GM23338 (cell line): Measurements from ENCODE around the gene APCS. TPM values are rescaled to one million over a fixed set of nuclear protein-coding genes. Genes with fewer than 3 reads are reported as not detected.

Experiments
- ATAC-seq: fragments of 200-7000 bp; cut with Tn5 transposase; 3 replicates; pipeline ENCODE4 v1.9.1; 2020
- DNase-seq: peaks from one replicate; pipeline ENCODE4 v3.0.0-alpha.2; 2015; ENCODE audit warnings: low spot score
- H2AFZ ChIP-seq: fragments of 200-600 bp; sonication (generic); 2 replicates; pipeline ENCODE4 v1.8.0; 2016; ENCODE audit warnings: antibody characterized with exemption, mild to moderate bottlenecking, moderate library complexity
- H3F3A ChIP-seq: fragments of 200-600 bp; sonication (generic); replicated peaks from 2 replicates; pipeline ENCODE4 v1.8.0; 2017; ENCODE audit warnings: antibody characterized with exemption, mixed run types, low read depth
- H3K27ac ChIP-seq: fragments of 200-600 bp; sonication (generic); 2 replicates; pipeline ENCODE4 v1.6.1; 2016; ENCODE audit warnings: low read depth
- H3K27me3 ChIP-seq: fragments of 200-600 bp; sonication (generic); 2 replicates; pipeline ENCODE4 v1.8.0; 2016; ENCODE audit warnings: mild to moderate bottlenecking, mixed run types, moderate library complexity; ENCODE audit not compliant: insufficient read depth
- H3K36me3 ChIP-seq: fragments of 200-600 bp; sonication (generic); 2 replicates; pipeline ENCODE4 v1.8.0; 2016; ENCODE audit warnings: mild to moderate bottlenecking; ENCODE audit not compliant: insufficient read depth
- H3K4me1 ChIP-seq: fragments of 200-600 bp; sonication (generic); 2 replicates; pipeline ENCODE4 v1.8.0; 2016; ENCODE audit warnings: mild to moderate bottlenecking, moderate library complexity; ENCODE audit not compliant: insufficient read depth
- H3K4me2 ChIP-seq: fragments of 200-600 bp; sonication (generic); 2 replicates; pipeline ENCODE4 v1.7.1; 2017; ENCODE audit warnings: mixed run types
- H3K4me3 ChIP-seq: fragments of 200-600 bp; sonication (generic); 2 replicates; pipeline ENCODE4 v1.6.1; 2016; ENCODE audit warnings: mixed run types
- H3K79me2 ChIP-seq: fragments of 200-600 bp; sonication (generic); replicated peaks from 2 replicates; pipeline ENCODE4 v1.8.0; 2017; ENCODE audit warnings: mild to moderate bottlenecking; ENCODE audit not compliant: insufficient read depth
- H3K9me2 ChIP-seq: fragments of 200-600 bp; sonication (generic); 2 replicates; pipeline ENCODE4 v1.8.0; 2017; ENCODE audit not compliant: insufficient read depth
- H4K20me1 ChIP-seq: fragments of 200-600 bp; sonication (generic); replicated peaks from 2 replicates; pipeline ENCODE4 v1.8.0; 2017; ENCODE audit warnings: mild to moderate bottlenecking; ENCODE audit not compliant: insufficient read depth
- H3K27ac Mint-ChIP-seq: 2 replicates; pipeline ENCODE4 v1.8.0; 2020; ENCODE audit warnings: inconsistent platforms, mild to moderate bottlenecking, moderate library complexity, mixed read lengths
- H3K27me3 Mint-ChIP-seq: 3 replicates; pipeline ENCODE4 v1.8.0; 2022; ENCODE audit warnings: low read depth, mild to moderate bottlenecking, moderate library complexity, mixed read lengths, inconsistent platforms; ENCODE audit not compliant: insufficient read depth, poor library complexity
- H3K36me3 Mint-ChIP-seq: 3 replicates; pipeline ENCODE4 v1.8.0; 2021; ENCODE audit warnings: low read depth, mild to moderate bottlenecking, inconsistent platforms, moderate library complexity, mixed read lengths
- H3K4me1 Mint-ChIP-seq: 3 replicates; pipeline ENCODE4 v1.8.0; 2020; ENCODE audit warnings: mild to moderate bottlenecking, inconsistent platforms, mixed read lengths
- H3K4me3 Mint-ChIP-seq: 3 replicates; pipeline ENCODE4 v1.8.0; 2021; ENCODE audit warnings: moderate library complexity, mild to moderate bottlenecking, inconsistent platforms, mixed read lengths
- H3K9me3 Mint-ChIP-seq: 3 replicates; pipeline ENCODE4 v1.8.0; 2020; ENCODE audit warnings: moderate library complexity, mild to moderate bottlenecking, inconsistent platforms, mixed read lengths
- CREB1 ChIP-seq: fragments of 250-450 bp; sonication (Bioruptor Pico); IDR thresholded peaks from 2 replicates; pipeline ENCODE4 v1.5.0; 2020; ENCODE audit warnings: low read depth, mild to moderate bottlenecking, moderate library complexity
- EZH2 ChIP-seq: fragments of 200-600 bp; sonication (generic); IDR thresholded peaks from one replicate; pipeline ENCODE4 v1.8.0; 2017; ENCODE audit warnings: antibody characterized with exemption, mild to moderate bottlenecking, low read depth; ENCODE audit not compliant: unreplicated experiment
- NANOG ChIP-seq: IDR thresholded peaks from 2 replicates; pipeline ENCODE4 v1.6.1; 2016; ENCODE audit warnings: antibody characterized with exemption, borderline replicate concordance
- STAT1 ChIP-seq: IDR thresholded peaks from one replicate; pipeline ENCODE4 v1.6.1; 2016; ENCODE audit warnings: antibody characterized with exemption; ENCODE audit not compliant: unreplicated experiment
- ZNF331 ChIP-seq: fragments of 250-450 bp; sonication (Bioruptor Pico); IDR thresholded peaks from 2 replicates; pipeline ENCODE4 v1.5.0; 2020; ENCODE audit warnings: low read depth, mild to moderate bottlenecking, moderate library complexity
- ZNF462 ChIP-seq: fragments of 250-450 bp; sonication (Bioruptor Pico); IDR thresholded peaks from 2 replicates; pipeline ENCODE4 v1.5.0; 2020; ENCODE audit warnings: mild to moderate bottlenecking, moderate library complexity
- polyA plus RNA-seq: library from polyadenylated mRNA; unstranded; fragments of >200 nt; fragmentation: Nextera tagmentation; extraction: Ambion mirVana; gene quantifications from 2 replicates; pipeline ENCODE4 v1.2.1, GENCODE V29; 2016
- total RNA-seq: library from RNA; depleted of rRNA; stranded (reverse); fragments of >200 nt; shearing (Covaris generic); gene quantifications from 2 replicates; pipeline ENCODE4 v1.2.3, GENCODE V29; 2014
- TF ChIP-seq, protein P1 (sequence below): IDR thresholded peaks from one replicate; pipeline ENCODE4 v1.6.1; 2018; ENCODE audit warnings: antibody characterized with exemption; ENCODE audit not compliant: unreplicated experiment
- TF ChIP-seq, protein P2 (sequence below), 2 experiments: fragments of 200-600 bp in 1 of 2; sonication (generic) in 1 of 2; conservative IDR thresholded peaks; 2 replicates each; pipeline versions ENCODE4 v1.5.1 to v1.6.1; 2016 to 2017; ENCODE audit warnings: antibody characterized with exemption in 2 of 2, low read depth in 2 of 2, mild to moderate bottlenecking in 2 of 2, moderate library complexity in 1 of 2

Gene APCS
- total and polyA plus RNA-seq, 2 experiments from 2014 or later, result not detected

DNA sequence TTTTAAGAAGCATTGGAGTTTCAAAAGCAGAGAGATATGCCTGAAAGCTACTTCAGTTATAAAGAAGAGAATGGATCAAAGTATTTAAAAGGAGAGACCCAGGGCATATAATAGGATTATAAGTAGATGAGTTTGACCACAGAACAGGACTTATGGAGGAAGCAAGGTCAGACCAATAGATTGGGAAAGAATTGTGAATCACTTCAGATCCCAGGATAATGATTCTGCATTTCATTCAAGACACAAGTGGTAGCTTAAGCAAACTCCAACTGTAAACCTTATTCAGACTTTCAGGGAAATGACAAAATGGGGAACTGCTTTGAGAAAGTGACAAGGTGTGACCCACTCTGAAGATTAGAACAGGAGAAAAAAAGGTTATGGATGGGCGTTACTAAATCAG, 32.9 kb upstream of the APCS start (continued):
- TF ChIP-seq, protein P1, sequence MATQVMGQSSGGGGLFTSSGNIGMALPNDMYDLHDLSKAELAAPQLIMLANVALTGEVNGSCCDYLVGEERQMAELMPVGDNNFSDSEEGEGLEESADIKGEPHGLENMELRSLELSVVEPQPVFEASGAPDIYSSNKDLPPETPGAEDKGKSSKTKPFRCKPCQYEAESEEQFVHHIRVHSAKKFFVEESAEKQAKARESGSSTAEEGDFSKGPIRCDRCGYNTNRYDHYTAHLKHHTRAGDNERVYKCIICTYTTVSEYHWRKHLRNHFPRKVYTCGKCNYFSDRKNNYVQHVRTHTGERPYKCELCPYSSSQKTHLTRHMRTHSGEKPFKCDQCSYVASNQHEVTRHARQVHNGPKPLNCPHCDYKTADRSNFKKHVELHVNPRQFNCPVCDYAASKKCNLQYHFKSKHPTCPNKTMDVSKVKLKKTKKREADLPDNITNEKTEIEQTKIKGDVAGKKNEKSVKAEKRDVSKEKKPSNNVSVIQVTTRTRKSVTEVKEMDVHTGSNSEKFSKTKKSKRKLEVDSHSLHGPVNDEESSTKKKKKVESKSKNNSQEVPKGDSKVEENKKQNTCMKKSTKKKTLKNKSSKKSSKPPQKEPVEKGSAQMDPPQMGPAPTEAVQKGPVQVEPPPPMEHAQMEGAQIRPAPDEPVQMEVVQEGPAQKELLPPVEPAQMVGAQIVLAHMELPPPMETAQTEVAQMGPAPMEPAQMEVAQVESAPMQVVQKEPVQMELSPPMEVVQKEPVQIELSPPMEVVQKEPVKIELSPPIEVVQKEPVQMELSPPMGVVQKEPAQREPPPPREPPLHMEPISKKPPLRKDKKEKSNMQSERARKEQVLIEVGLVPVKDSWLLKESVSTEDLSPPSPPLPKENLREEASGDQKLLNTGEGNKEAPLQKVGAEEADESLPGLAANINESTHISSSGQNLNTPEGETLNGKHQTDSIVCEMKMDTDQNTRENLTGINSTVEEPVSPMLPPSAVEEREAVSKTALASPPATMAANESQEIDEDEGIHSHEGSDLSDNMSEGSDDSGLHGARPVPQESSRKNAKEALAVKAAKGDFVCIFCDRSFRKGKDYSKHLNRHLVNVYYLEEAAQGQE, result no peak
- TF ChIP-seq STAT1 (no peak), ZNF331 (no peak)
- TF ChIP-seq, protein P2, sequence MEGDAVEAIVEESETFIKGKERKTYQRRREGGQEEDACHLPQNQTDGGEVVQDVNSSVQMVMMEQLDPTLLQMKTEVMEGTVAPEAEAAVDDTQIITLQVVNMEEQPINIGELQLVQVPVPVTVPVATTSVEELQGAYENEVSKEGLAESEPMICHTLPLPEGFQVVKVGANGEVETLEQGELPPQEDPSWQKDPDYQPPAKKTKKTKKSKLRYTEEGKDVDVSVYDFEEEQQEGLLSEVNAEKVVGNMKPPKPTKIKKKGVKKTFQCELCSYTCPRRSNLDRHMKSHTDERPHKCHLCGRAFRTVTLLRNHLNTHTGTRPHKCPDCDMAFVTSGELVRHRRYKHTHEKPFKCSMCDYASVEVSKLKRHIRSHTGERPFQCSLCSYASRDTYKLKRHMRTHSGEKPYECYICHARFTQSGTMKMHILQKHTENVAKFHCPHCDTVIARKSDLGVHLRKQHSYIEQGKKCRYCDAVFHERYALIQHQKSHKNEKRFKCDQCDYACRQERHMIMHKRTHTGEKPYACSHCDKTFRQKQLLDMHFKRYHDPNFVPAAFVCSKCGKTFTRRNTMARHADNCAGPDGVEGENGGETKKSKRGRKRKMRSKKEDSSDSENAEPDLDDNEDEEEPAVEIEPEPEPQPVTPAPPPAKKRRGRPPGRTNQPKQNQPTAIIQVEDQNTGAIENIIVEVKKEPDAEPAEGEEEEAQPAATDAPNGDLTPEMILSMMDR (conservative IDR thresholded peaks at IDR 0.05; ENCODE audit: low read depth in 2 of 2), result no peak

GRCh38 chr1:159556931-159557369, 30.7 kb upstream of the APCS start:
- peaks cover 12% of the 10 kb centered on the region for H3K9me2 ChIP-seq
- no peaks in the 10 kb centered on the region for H3K27me3 ChIP-seq
- no peaks in the 10 kb centered on the region for H3K79me2 ChIP-seq
- DNase-seq, result no peak
- no peak overlapping the region for H3K4me2 ChIP-seq
- no peak overlapping the region for H3K4me3 Mint-ChIP-seq
- H3K9me3 Mint-ChIP-seq, result no peaks in the 10 kb centered on the region; the same call in 2 of the 3 replicates
- no peaks in the 10 kb centered on the region for H3K36me3 Mint-ChIP-seq
- H3K27ac Mint-ChIP-seq, result no peak overlapping the region
- H3K4me1 Mint-ChIP-seq, result no peaks in the 10 kb centered on the region; the same call in 2 of the 3 replicates
- no peaks in the 10 kb centered on the region for H3K27me3 Mint-ChIP-seq
- H3K36me3 ChIP-seq, result no peaks in the 10 kb centered on the region
- H3K4me3 ChIP-seq, result no peak overlapping the region
- H2AFZ ChIP-seq, result 0 out of 2 replicates have a peak overlapping the region, but pooled peaks have one; percentile 10
- H4K20me1 ChIP-seq, result no peaks in the 10 kb centered on the region
- no peaks in the 10 kb centered on the region for H3F3A ChIP-seq
- ATAC-seq, result no peak
- H3K4me1 ChIP-seq, result no peaks in the 10 kb centered on the region
- no peak overlapping the region for H3K27ac ChIP-seq
- TF ChIP-seq EZH2 (no peak), NANOG (no peak), CREB1 (CRISPR knock-in tag) (no peak), ZNF462 (no peak)
- TF ChIP-seq, protein P2 (conservative IDR thresholded peaks at IDR 0.05; ENCODE audit: low read depth in 2 of 2), result no peak
